DMS 273 (cell line): ENCODE measurements around the gene VIM.
"Not testable (repeated sequence)": the region's sequence is repeated elsewhere in the genome, so short reads cannot be mapped to it uniquely, and the experiment has no call there.

Experiments used
- DNase-seq: peaks from one replicate; lab custom pipeline; 2025; ENCODE audit not compliant: unreplicated experiment; lab: John Stamatoyannopoulos, UW

Gene VIM

DNA sequence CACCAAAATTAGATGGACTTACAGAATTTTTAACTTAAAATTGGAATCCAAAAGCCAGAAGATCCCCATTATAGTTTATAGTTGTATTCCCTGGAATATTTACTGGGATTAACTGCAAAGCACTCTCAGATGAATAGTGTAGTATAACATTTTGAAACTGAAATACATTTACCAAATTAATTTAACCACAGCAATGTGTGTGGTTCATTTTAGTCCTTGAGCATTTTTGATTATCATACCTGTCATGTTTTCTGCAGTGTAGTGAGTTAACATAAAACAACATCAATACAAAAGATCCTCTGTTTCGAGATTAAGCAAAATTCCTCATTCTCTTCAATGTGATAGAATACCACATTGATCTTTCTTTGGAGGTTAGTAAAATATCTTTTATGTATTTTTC is 3.7 kb downstream of the VIM start:
- no peak for DNase-seq

DNA sequence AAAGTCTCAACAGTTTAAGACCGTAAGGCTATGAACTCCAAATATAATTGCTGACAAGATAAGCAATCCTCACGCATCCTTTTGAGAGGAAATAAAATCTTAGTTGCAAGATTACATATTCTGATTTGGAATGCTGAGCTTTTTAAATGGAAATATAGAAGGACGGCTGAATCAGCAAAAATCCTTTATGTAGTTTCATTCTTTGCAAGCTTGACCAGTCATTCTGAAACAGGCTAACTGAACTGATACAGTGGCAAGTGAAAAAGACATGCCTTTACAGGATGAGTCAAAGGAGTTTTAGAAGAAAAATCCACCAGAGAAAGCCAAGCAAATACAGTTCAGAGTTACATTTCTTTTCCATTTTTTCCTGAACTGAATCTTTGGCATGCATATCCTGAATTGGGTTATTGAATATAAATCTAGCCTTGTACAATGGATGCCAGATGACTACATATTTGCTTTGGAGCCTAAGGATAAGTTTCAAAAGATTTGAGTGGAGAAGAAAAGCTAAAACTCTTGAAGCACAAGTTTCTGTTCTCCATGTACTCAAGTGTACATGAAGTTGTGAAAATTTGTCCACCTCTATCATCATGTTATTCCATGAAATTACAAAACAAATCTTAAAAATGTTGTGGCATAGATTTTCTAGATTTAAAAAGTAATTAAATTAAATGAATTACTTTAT is 4.4 kb downstream of the VIM start:
- no peak for DNase-seq

DNA sequence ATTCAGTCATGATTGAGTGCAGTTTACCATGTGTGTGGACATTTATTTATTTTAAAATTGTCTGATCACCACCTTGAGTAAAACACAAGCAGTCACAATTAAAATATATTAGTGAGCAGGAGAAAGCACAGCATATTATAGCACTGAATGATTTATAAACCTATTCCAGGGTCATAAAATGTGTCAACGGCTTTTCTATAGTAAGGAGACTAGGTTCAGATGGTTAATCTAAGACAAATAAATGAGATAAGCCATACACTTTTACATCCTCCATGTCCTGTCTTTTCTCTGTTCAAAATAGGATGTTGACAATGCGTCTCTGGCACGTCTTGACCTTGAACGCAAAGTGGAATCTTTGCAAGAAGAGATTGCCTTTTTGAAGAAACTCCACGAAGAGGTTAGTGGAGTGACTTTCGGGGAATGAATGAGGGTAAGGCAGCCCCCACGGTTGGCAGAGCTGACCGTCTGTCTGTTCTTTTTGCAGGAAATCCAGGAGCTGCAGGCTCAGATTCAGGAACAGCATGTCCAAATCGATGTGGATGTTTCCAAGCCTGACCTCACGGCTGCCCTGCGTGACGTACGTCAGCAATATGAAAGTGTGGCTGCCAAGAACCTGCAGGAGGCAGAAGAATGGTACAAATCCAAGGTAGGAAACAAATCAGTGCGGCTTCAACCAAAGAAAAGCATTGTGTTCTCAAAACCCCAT is 5.4 kb downstream of the VIM start:
- DNase-seq: no peak

DNA sequence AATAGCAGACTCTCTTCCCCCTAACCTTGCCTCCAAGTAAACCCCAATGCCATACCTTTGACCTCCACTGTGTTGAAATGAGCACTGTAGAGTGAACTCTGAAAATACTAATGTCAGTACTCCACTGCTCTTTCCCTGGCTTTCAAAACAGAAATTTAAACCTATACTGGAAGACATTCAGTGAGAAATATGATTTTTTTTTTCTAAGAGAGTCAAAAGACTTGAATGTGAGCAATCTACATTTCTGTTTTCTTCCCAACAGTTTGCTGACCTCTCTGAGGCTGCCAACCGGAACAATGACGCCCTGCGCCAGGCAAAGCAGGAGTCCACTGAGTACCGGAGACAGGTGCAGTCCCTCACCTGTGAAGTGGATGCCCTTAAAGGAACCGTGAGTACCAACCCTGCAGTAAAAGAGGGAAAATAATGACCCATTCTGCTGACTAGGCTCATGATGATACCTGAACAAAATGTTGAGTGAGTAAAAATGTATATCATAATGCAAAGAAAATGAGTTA is 6.4 kb downstream of the VIM start:
- DNase-seq: no peak

DNA sequence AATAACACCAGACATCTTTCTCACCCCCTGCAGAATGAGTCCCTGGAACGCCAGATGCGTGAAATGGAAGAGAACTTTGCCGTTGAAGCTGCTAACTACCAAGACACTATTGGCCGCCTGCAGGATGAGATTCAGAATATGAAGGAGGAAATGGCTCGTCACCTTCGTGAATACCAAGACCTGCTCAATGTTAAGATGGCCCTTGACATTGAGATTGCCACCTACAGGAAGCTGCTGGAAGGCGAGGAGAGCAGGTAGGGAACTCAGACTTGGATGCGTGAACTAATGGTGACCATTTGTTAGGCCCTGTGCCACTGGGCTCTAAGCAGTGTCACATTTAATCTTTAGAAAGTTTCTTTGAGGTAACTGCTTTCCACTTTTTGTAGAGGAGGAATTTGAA is 7.1 kb downstream of the VIM start:
- no peak for DNase-seq

DNA sequence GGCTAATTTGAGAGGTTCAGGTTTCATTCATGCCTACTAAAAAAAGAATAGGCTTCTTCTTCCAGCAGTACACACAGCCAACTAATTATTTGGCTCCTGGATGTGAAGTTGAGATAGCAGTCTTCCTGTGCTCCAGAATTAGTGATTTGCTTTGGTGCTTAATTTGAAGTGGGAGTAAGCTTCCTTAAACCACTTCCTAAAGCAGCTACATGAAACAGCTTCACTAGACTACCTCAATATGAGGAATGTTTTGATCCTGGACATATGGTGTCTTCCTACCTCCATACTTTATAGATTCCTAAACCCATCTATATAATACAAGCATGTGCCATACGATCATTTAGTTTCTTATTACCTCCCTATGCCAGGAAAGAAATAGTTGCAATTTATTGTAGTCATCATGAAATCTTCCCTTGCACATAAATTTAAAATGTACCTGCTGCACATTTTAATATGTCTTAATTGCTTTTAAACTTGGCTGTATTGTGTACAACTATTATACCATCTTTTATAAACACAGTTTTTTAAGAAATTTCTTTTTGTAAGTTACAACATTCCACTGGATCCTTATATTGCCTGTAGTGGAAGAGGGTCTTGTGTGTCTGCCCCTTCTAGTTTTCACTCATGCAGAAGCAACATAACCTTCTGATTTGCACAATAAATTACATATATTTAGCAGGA is 8.6 kb downstream of the VIM start:
- no peak for DNase-seq

DNA sequence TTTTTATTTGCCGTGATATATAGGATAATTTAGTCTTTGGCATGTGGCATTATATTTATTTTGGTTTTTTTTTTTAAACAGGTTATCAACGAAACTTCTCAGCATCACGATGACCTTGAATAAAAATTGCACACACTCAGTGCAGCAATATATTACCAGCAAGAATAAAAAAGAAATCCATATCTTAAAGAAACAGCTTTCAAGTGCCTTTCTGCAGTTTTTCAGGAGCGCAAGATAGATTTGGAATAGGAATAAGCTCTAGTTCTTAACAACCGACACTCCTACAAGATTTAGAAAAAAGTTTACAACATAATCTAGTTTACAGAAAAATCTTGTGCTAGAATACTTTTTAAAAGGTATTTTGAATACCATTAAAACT is 9.1 kb downstream of the VIM start:
- no peak for DNase-seq

DNA sequence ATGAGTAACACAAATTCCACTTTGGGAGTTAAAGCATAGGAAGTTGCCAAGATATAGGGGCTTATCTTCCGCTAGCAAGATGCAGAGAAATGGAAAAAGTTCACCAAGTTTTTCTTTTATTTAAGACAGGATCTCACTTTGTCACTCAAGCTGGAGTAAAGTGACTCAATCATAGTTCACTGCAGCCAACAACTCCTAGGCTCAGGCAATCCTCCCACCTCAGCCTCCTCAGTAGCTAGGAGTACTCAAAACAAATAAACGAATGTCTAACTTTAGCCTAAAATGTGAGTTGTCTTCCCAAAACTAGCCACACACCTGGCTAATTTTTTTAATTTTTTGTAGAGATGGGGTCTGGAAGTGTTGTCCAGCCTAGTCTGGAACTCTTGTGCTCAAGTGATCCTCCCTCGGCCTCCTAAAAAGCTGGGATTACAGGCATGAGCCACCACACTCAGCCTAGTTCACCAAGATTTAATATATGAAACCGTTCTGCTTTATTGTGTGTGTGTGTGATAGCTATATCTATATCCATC is 9.9 kb downstream of the VIM start:
- no peak for DNase-seq

DNA sequence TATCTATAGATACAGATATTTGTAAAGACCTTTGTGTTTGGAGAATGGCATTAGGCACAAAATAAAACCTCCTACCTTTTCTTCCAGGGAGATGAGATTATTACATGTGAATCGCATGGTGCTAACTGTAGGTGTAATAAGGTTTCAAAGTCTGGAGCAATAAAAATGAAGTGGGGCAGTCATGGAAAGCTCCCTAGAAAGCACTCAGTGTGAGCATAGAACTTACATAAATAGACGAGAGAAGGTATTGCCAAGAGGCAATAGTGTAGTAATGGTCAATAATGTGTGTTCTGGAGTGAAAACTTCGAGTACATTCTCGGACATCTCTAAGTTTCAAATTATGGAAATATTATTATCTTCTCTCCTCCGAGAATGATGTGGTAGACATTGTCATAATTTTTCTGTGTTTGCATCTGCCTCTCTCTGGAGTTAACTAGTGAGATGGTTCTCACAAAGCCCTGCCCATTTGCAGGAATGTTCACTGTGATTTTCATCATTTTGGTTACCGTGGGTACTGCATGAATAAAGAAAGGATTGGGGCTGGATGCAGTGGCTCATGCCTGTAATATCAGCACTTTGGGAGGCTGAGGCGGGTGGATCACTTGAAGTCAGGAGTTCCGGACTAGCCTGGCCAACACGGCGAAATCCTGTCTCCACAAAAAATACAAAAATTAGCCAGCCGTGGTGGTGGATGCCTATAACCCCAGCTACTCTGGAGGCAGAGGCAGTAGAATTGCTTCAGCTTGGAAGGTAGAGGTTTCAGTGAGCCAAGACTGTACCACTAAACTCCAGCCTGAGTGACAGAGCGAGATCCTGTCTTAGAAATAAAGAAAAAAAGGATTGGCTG is 10.6 kb downstream of the VIM start:
- no peak for DNase-seq

DNA sequence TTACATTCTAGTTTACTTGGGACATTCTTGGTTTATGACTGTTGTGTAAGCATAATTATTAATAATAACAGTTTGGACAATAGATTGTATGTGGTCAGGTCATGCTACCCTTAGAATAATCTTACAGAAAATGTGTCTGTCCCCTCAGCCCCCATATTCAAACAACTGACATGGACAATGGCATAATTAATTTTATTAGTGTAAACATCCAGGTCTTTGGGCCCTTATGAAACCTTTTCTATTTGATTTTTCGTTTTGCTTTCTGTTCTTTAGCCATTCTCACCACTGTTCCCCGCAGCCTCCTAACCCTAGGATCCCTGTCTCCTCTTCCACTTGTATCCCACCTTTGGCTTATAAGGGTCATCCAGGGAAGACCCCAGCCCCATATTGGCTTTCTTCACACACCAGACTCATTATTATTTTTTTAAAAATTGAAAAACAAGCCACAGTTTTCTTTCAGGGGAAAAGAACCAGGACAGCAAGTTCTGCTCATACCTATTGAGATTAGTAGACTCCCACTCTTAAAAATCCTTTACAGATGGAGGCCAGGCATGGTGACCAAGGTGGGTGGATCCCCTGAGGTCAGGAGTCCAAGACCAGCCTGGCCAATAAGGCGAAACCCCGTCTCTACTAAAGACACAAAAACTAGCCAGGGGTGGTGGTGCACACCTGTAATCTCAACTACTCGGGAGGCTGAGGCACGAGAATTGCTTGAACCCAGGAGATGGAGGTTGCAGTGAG is 11.5 kb downstream of the VIM start:
- DNase-seq: no peak

DNA sequence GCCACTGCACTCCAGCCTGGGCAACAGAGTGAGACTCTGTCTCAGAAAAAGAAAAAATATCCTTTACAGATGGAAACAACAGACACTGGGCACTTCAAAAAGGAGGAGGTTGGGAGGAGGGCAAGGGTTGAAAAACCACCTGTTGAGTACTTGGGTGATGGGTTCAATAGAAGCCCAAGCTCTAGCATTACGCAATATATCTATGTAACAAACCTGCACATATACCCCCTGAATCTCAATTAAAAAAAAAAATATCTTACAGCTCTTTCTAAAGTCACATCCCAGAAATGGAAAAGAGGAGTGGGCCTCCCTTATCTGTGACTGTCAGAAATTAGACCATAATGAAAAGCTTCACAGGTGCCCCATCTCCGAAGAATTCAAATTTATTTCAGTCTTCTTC is 12.1 kb downstream of the VIM start:
- no peak for DNase-seq

DNA sequence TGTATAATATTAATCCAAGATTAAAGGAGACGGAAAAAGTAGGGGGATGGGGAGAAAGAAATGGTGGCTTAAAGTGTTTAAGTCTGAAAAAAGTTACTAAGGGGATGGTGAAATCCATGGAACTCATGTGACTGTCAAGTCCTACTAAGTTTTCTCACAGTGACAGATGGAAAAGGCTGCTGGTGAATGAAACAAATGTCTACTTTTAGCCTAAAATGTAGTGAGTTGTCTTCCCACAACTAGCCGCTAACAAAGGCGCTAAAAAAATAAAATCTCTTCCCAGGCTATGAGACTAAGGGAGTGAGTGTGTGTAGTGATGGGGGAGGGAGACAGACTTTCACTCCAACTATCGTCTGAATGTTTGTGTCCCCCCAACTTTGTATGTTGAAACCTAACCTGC is 12.6 kb downstream of the VIM start:
- no peak for DNase-seq

DNA sequence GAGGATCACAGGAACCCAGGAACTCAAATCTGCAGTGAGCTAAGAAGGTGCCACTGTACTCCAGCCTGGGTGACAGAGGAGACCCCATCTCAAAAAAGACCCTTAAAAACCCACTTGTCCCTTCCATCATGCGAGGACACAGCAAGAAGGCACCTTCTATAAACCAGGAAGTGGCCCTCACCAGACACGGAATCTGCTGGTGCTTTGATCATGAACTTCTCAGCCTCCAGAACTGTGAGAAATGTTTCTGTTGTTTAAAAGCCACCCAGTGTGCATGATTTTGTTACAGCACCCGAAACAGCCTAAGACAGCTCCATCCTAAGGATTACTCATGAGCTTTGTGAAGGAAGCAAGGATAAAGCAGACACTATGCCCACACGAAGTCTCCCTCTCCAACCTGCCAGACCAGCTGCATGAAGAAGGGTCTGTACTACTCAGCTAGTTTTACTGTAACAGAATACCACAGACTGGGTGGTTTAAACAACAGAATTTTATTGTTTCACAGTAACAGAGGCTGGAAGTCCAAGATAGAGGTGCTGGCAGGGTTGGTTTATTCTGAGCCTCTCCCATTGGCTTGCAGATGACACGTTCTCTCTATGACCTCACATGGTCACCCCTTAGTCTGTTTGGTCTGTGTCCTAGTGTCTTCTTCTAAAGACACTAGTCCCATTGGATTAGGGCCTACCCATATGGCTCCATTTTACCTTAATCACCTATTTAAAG is 13.7 kb downstream of the VIM start:
- DNase-seq: no peak

DNA sequence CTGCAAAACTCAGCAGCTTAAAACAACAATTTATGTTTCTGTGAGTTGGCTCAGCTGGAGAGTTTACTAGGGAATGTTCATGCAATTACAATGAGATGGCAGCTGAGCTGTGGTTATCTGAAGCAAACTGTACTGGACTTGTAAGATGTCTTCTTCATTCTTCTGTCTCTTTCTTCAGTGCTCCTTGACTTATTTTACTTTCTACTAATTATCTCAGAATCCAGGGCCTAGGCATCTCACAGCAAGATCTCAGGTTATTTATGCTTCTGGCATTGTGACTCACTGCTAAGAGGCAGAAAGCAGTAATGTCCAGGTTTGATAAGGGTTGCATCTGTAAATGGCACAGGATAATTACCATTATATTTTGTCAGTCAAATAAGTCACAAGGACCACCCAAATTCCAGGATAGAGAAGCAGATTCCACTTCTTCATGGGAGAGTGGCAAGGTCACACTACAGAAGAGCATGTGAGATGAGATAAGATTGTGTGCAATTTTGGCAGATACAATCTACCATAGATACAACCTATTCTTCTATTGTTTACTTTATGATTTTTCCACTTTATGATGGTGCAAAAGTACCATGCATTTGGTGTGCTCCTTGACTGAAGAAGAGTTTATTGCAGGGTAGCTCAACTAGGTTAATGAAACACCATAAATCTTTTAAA is 16.8 kb downstream of the VIM start:
- no peak for DNase-seq

DNA sequence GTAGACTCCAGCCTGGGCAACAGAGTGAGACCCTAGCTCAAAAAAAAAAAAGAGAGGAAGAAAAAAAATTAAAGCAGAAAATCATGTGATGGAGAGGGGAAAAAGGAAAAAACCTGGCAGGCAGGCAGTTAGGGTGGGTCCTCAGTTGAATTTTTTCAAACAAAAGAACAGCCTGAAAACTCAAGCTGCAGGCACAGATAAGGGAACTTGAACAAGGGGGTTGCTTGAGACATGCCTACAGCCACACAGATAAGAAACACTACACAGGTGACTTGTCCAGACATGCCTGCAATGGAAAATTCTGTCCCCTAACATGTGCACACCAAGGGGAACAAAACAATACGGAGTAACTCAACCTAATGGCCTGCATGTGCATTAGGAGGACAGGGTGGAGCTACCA is 19.2 kb downstream of the VIM start:
- DNase-seq: no peak

DNA sequence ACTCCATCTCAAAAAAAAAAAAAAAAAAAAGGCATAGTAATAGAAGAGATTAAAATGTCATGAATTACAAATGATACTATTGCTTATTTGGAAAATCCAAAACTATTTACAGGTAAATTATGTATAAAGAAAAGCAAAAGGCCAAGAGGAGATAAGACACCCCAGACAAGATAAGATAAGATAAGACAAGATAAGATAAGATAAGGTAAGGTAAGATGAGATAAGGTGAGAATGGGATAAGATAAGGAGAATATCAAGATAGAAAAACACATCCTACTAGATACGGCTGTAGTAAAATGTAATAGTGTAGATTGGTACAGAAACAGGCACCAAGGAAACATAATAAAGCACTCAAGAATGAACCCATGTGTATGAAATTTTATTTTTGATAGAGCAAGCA is 20.9 kb downstream of the VIM start:
- DNase-seq: no peak

DNA sequence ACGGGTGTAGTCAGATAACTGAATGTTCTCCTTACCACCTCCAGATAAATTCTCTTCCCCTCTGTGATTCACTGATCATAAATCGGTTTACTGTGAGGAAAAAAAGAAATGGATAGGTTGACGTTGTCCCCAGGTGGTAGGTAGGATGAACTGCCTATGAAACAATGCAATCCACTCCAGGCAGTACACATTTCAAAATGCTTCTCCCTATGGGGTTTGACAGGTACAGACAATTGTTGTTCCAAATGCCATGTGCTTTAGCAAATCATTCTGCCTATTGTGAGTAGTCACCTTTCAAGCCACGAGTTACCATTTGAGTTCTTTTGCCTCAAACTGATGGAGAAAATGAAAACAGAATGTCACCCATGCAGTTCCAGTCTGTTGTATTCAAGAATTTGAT is 21.8 kb downstream of the VIM start:
- DNase-seq: no peak

DNA sequence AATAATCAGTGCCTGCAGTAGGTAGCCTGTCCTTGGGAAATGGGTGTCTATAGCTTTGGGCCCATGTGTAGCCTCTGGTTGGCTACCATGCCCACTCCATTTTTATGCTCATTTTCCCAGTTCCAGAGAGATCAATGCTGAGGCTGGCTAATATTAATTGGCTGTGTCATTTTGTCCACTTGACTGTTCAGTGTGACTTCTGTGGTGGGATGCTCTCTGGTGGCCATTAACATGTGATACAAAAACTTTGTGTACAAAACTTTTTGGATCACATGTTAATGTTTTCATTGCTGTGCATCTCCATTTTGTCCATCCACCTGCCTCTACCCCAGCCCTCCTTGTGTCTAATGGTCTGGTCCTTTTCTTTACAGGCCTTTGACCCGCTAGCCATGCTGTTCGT is 22.7 kb downstream of the VIM start:
- no peak for DNase-seq

DNA sequence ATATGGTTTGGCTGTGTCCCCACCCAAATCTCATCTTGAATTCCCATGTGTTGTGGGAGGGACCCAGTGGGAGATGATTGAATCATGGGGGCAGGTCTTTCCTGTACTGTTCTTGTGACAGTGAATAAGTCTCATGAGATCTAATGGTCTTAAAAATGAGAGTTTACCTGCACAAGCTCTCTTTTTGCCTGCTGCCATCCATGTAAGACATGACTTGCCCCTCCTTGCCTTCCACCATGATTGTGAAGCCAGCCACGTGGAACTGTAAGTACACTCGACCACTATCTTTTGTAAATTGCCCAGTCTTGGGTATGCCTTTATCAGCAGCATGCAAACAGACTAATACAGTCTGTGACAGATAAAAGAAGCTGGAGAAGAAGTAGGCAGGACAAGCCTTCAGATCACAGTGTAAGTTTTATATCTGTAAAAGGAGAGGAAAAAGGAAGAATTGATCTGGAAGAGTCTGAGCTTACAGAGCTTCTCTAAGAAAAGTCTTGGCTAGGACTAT is 26.6 kb downstream of the VIM start:
- DNase-seq: not testable (repeated sequence)
